Neural progenitor cell (in vitro differentiated cells): ENCODE results near the gene ALG5. TPM values are rescaled to one million over a fixed set of nuclear protein-coding genes. Genes with fewer than 3 reads are reported as not detected.

Experiments
- DNase-seq: peaks from one replicate; pipeline ENCODE4 v3.0.0-alpha.2; 2016; ENCODE audit warnings: low spot score
- H2AFZ ChIP-seq: fragments of 200-600 bp; sonication (generic); replicated peaks from 2 replicates; pipeline ENCODE4 v1.6.1; 2016; ENCODE audit warnings: antibody characterized with exemption
- H3F3A ChIP-seq: fragments of 200-600 bp; sonication (generic); 2 replicates; pipeline ENCODE4 v1.6.1; 2016; ENCODE audit warnings: antibody characterized with exemption, low read depth
- H3K27ac ChIP-seq: fragments of 200-600 bp; sonication (generic); 2 replicates; pipeline ENCODE4 v1.5.1; 2016; ENCODE audit warnings: mild to moderate bottlenecking
- H3K27me3 ChIP-seq: fragments of 200-600 bp; sonication (generic); 2 replicates; pipeline ENCODE4 v1.6.1; 2016; ENCODE audit warnings: mild to moderate bottlenecking, moderate library complexity
- H3K36me3 ChIP-seq: fragments of 200-600 bp; sonication (generic); 2 replicates; pipeline ENCODE4 v1.5.1; 2016
- H3K4me1 ChIP-seq: fragments of 200-600 bp; sonication (generic); 2 replicates; pipeline ENCODE4 v1.6.1; 2016; ENCODE audit warnings: mixed run types
- H3K4me2 ChIP-seq: fragments of 200-600 bp; sonication (generic); 2 replicates; pipeline ENCODE4 v1.6.1; 2016
- H3K4me3 ChIP-seq: fragments of 200-600 bp; sonication (generic); 2 replicates; pipeline ENCODE4 v1.5.1; 2016
- H3K79me2 ChIP-seq: fragments of 200-600 bp; sonication (generic); 2 replicates; pipeline ENCODE4 v1.6.1; 2016; ENCODE audit warnings: low read depth
- H3K9ac ChIP-seq: fragments of 200-600 bp; sonication (generic); 2 replicates; pipeline ENCODE4 v1.6.1; 2016
- H3K9me3 ChIP-seq: fragments of 200-600 bp; sonication (generic); 2 replicates; pipeline ENCODE4 v1.5.1; 2016; ENCODE audit warnings: low read depth
- H4K20me1 ChIP-seq: fragments of 200-600 bp; sonication (generic); 2 replicates; pipeline ENCODE4 v1.6.1; 2016; ENCODE audit warnings: low read depth
- H3K27ac Mint-ChIP-seq: 3 replicates; pipeline ENCODE4 v1.8.0; 2021; ENCODE audit warnings: mixed read lengths
- H3K27me3 Mint-ChIP-seq: 2 replicates; pipeline ENCODE4 v1.8.0; 2022; ENCODE audit warnings: low read depth, mild to moderate bottlenecking, inconsistent platforms, moderate library complexity, mixed read lengths; ENCODE audit not compliant: insufficient read depth
- H3K36me3 Mint-ChIP-seq: 3 replicates; pipeline ENCODE4 v1.8.0; 2021; ENCODE audit warnings: mixed read lengths
- H3K4me1 Mint-ChIP-seq: 3 replicates; pipeline ENCODE4 v1.8.0; 2021; ENCODE audit warnings: mixed read lengths
- H3K4me3 Mint-ChIP-seq: 3 replicates; pipeline ENCODE4 v1.8.0; 2021; ENCODE audit warnings: mild to moderate bottlenecking, moderate library complexity, mixed read lengths
- H3K9me3 Mint-ChIP-seq: 3 replicates; pipeline ENCODE4 v1.8.0; 2020; ENCODE audit warnings: mixed read lengths
- EZH2 ChIP-seq: fragments of 200-600 bp; sonication (generic); IDR thresholded peaks from 2 replicates; pipeline ENCODE4 v1.6.1; 2017; ENCODE audit warnings: antibody characterized with exemption, mild to moderate bottlenecking, moderate library complexity
- EZH2phosphoT487 ChIP-seq: fragments of 200-600 bp; sonication (generic); IDR thresholded peaks from 2 replicates; pipeline ENCODE4 v1.6.1; 2017; ENCODE audit warnings: antibody characterized with exemption
- total RNA-seq: library from RNA; depleted of rRNA; stranded (reverse); fragments of >200 nt; gene quantifications from 2 replicates; pipeline ENCODE4 v1.2.3, GENCODE V29; 2015; ENCODE audit warnings: low replicate concordance
- TF ChIP-seq, protein P1 (sequence below): fragments of 200-600 bp; sonication (generic); IDR thresholded peaks from 2 replicates; pipeline ENCODE4 v1.5.1; 2017; ENCODE audit warnings: antibody characterized with exemption, mild to moderate bottlenecking

Gene ALG5
- total RNA-seq, 1 donor from 2014 or later = 24.1 TPM

DNA sequence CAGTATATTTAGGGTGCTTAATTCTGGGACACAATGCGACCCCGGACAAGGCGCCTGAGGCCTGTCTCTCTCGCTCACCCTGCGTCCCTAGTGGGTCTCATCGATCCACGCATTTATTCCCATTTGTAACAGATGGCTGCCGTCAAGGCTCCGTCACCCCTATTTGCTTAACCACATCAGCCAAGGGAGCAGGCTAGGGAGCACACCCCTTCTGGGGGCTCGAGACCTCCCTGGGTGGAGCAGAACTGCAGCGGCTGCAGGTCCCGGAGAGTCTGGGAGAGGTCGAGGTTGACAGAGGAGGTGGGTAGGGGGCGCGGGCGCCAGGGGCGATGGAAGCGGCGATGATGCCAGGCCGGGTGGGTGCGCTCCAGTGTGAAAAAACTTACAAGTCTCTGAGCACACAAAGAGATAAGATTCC, 507 bp downstream of the ALG5 start:
- no peaks in the 10 kb centered on the region for H4K20me1 ChIP-seq
- peak overlapping the region; percentile 92 for H2AFZ ChIP-seq
- H3K27me3 ChIP-seq = no peaks in the 10 kb centered on the region
- H3K4me3 Mint-ChIP-seq = peak overlapping the region; percentile 100
- H3K9me3 Mint-ChIP-seq = no peaks in the 10 kb centered on the region
- peak overlapping the region; percentile 68 for H3K4me3 ChIP-seq
- H3K4me1 ChIP-seq = peaks cover 13% of the 10 kb centered on the region
- peaks cover 27% of the 10 kb centered on the region for H3K4me1 Mint-ChIP-seq
- peak overlapping the region; percentile 90 for H3K9ac ChIP-seq
- H3K27ac ChIP-seq = peak overlapping the region; percentile 49
- peak overlapping the region; percentile 98 for H3K27ac Mint-ChIP-seq
- DNase-seq = peak; percentile 47
- H3K9me3 ChIP-seq = no peaks in the 10 kb centered on the region
- H3F3A ChIP-seq = peaks cover 20% of the 10 kb centered on the region
- H3K4me2 ChIP-seq = peak overlapping the region; percentile 99
- H3K36me3 Mint-ChIP-seq = peaks cover 7% of the 10 kb centered on the region
- peaks cover 20% of the 10 kb centered on the region for H3K36me3 ChIP-seq
- no peak for TF ChIP-seq EZH2
- no peak for TF ChIP-seq EZH2phosphoT487
- TF ChIP-seq, protein P1, sequence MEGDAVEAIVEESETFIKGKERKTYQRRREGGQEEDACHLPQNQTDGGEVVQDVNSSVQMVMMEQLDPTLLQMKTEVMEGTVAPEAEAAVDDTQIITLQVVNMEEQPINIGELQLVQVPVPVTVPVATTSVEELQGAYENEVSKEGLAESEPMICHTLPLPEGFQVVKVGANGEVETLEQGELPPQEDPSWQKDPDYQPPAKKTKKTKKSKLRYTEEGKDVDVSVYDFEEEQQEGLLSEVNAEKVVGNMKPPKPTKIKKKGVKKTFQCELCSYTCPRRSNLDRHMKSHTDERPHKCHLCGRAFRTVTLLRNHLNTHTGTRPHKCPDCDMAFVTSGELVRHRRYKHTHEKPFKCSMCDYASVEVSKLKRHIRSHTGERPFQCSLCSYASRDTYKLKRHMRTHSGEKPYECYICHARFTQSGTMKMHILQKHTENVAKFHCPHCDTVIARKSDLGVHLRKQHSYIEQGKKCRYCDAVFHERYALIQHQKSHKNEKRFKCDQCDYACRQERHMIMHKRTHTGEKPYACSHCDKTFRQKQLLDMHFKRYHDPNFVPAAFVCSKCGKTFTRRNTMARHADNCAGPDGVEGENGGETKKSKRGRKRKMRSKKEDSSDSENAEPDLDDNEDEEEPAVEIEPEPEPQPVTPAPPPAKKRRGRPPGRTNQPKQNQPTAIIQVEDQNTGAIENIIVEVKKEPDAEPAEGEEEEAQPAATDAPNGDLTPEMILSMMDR = no peak
- peaks cover 9% of the 10 kb centered on the region for H3K27me3 Mint-ChIP-seq
- H3K79me2 ChIP-seq = peaks cover 76% of the 10 kb centered on the region

DNA sequence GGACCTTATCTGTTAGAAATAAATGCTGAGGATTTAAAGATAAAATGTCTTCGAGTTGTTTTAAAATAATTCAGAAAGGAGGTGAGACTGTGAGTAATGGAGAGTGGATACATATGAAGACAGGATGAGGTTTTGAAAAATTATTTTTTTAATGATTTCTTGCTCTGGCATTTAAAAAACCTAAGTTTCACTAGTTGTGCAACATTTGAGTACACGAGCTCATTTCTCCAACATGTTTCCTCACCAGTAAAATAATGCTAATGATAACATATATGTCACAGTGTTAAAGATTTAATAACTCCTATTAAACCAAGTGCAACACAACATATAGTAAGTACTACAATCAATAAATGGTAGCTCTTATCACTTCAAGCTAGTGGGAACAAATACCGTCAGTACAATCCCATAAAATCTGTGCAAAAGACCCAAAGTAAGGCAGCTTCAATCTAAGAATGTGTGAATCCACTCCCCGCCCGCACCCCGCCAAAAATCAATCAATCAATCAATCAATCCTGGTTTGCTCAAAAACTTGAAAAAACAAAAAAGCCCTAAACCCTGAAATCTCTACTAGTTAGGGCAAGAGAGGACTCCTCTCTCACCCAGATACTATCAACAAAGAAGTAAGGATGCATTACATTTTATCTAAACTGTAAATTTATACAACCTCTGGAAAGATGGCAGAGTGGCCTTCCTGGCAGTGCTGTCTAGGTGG, 1.3 kb downstream of the ALG5 start:
- peaks cover 7% of the 10 kb centered on the region for H3K36me3 Mint-ChIP-seq
- H3K4me1 Mint-ChIP-seq = peaks cover 27% of the 10 kb centered on the region
- Histone ChIP-seq H3K79me2 (peaks cover 68% of the 10 kb centered on the region), H3K9ac (peak overlapping the region; percentile 90), H4K20me1 (no peaks in the 10 kb centered on the region), H3K4me3 (peak overlapping the region; percentile 68), H3F3A (peaks cover 17% of the 10 kb centered on the region), H3K9me3 (no peaks in the 10 kb centered on the region), H3K27ac (no peak overlapping the region), H3K27me3 (no peaks in the 10 kb centered on the region), H3K36me3 (peaks cover 13% of the 10 kb centered on the region), H3K4me2 (peak overlapping the region; percentile 99), H2AFZ (no peak overlapping the region), H3K4me1 (peaks cover 13% of the 10 kb centered on the region)
- no peaks in the 10 kb centered on the region for H3K9me3 Mint-ChIP-seq
- DNase-seq = no peak
- H3K27me3 Mint-ChIP-seq = peaks cover 9% of the 10 kb centered on the region
- no peak for TF ChIP-seq EZH2phosphoT487
- no peak for TF ChIP-seq EZH2
- TF ChIP-seq, protein P1 = no peak
- H3K27ac Mint-ChIP-seq = peak overlapping the region; percentile 98
- peak overlapping the region; percentile 100 for H3K4me3 Mint-ChIP-seq

DNA sequence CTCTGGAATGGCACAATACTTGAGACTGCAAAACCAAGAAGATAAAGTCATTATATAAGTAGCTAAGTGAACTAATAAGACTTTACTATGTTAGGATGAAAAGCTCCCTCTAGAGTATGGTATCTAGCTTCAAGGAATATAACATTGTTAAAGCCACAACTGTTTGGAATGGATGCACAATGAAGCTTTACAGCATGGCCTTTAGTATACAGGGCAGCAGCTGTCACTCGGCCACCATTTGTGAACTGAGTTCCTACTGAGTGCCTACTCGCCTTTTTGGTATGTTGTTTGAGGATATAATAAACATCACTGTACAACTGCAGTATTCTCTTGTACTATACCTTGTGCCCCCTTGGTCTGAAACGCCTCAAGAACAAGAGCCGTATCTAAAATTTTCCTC, 6.8 kb downstream of the ALG5 start:
- no peaks in the 10 kb centered on the region for H3K27me3 Mint-ChIP-seq
- Histone ChIP-seq H3K4me2 (no peak overlapping the region), H3K9me3 (no peaks in the 10 kb centered on the region), H3K27me3 (no peaks in the 10 kb centered on the region), H3K9ac (no peak overlapping the region), H4K20me1 (peaks cover 4% of the 10 kb centered on the region), H2AFZ (no peak overlapping the region), H3F3A (no peaks in the 10 kb centered on the region), H3K4me1 (no peaks in the 10 kb centered on the region), H3K4me3 (no peak overlapping the region), H3K27ac (no peak overlapping the region), H3K36me3 (peaks cover 15% of the 10 kb centered on the region), H3K79me2 (peaks cover 31% of the 10 kb centered on the region)
- peaks cover 5% of the 10 kb centered on the region for H3K4me1 Mint-ChIP-seq
- DNase-seq = no peak
- H3K36me3 Mint-ChIP-seq = peaks cover 32% of the 10 kb centered on the region
- no peak overlapping the region for H3K27ac Mint-ChIP-seq
- H3K9me3 Mint-ChIP-seq = no peaks in the 10 kb centered on the region
- no peak for TF ChIP-seq EZH2
- no peak for TF ChIP-seq EZH2phosphoT487
- TF ChIP-seq, protein P1 = no peak
- H3K4me3 Mint-ChIP-seq = no peak overlapping the region
